HK-2 (cell line): Measurements from ENCODE around the gene ACAP3.
"Not testable (repeated sequence)": the region's sequence is repeated elsewhere in the genome, so short reads cannot be mapped to it uniquely, and the experiment has no call there.

Experiments
- DNase-seq: peaks from one replicate; pipeline ENCODE4 v3.0.0-alpha.2; 2018; ENCODE audit not compliant: unreplicated experiment

Gene ACAP3

GRCh38 chr1:1330366-1331067, 22.8 kb upstream of the ACAP3 start:
- no peak for DNase-seq

- DNase-seq: no peak
These were observed 21.8 kb upstream of the ACAP3 start for GRCh38 chr1:1329304-1330210.

DNA sequence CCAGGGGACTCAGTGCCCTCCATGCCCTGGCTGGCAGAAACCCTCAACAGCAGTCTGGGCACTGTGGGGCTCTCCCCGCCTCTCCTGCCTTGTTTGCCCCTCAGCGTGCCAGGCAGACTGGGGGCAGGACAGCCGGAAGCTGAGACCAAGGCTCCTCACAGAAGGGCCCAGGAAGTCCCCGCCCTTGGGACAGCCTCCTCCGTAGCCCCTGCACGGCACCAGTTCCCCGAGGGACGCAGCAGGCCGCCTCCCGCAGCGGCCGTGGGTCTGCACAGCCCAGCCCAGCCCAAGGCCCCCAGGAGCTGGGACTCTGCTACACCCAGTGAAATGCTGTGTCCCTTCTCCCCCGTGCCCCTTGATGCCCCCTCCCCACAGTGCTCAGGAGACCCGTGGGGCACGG, 20.5 kb upstream of the ACAP3 start:
- DNase-seq: no peak

DNA sequence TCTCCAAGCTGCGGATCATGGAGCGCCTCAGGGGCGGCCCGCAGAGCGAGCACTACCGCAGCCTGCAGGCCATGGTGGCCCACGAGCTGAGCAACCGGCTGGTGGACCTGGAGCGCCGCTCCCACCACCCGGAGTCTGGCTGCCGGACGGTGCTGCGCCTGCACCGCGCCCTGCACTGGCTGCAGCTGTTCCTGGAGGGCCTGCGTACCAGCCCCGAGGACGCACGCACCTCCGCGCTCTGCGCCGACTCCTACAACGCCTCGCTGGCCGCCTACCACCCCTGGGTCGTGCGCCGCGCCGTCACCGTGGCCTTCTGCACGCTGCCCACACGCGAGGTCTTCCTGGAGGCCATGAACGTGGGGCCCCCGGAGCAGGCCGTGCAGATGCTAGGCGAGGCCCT, 19.6 kb upstream of the ACAP3 start:
- DNase-seq: no peak

GRCh38 chr1:1326075-1326605, 18.4 kb upstream of the ACAP3 start:
- no peak for DNase-seq

DNA sequence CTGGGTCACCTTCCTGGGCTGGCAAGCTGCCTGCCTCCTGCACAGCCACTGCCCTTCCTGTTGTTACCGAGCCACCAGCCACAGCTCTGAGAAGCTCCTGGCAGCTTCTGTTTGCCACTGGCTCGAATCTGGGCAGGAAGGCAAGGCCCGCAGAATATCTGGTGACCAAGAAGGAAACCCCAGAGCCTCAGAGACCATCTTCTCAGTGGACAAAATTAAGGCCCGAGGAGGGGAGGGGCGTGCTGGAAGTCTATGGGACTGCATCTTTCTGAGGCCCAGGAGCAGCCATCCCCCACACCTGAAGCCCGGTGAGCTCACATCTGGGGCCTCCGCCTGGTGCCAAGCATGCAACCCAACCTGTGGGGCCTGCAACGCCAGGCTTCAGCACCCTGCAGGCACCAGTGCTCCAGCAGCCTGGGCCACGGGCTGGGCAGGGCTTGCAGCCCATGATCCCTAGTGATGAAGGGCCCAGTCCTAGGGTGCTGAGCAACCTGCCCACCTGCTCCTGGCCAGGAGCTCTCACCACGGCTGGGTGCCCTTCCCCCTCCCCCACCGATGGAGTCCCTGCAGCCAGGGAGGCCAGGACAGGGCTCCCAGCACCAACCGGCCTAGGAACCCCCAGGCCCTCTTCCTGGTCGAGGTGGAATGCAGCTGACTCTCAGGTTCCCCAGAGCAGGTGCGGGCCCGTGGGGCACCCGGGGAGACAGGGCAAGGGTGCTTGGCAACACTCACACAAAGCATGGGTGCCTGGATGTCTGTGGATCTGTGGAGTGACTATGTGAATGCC, 17.8 kb upstream of the ACAP3 start:
- DNase-seq: no peak

DNA sequence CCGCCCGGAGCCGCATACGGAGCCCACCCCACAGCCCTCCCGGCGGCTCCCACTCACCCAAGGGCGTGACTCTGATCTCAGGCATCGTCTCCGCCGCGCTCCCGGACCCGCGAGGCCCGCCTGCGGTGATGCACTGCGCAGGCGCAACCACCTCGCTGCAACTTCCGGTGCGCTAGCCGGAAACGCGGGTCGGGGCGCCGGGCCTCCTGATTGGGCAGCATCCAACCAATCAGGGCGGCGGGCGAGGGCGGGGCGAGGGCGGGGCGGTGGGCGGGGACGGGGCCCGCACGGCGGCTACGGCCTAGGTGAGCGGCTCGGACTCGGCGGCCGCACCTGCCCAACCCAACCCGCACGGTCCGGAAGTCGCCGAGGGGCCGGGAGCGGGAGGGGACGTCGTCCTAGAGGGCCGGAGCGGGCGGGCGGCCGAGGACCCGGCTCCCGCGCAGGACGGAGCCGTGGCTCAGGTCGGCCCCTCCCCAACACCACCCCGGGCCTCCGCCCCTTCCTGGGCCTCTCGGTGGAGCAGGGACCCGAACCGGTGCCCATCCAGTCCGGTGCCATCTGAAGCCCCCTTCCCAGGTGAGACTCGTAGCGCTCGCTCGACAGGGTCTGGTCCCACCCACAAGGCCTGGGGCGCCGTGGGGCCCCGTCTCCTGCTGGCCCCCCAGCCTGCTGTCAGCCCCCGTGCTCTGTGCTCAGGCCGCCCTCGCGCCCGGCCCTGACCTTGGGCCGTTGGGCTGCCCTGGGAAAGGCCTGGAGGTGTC, 17.0 kb upstream of the ACAP3 start, which contains the start of the genes CPTP and INTS11:
TSS of gene CPTP (plus strand) at position 279 of the 764 bp plus-strand sequence. CDS start 2,109 bp downstream, outside the sequence.
TSS of gene INTS11 (minus strand) at position 137 of the 764 bp plus-strand sequence. CDS start at position 85, 52 bp downstream.
- DNase-seq: peak; percentile 97

GRCh38 chr1:1324084-1324523, 16.4 kb upstream of the ACAP3 start:
- no peak for DNase-seq

GRCh38 chr1:1322952-1323351, 15.2 kb upstream of the ACAP3 start:
- no peak for DNase-seq

- no peak for DNase-seq
These were observed 14.7 kb upstream of the ACAP3 start for GRCh38 chr1:1322418-1322817.

GRCh38 chr1:1321477-1321876, 13.7 kb upstream of the ACAP3 start:
- no peak for DNase-seq

DNA sequence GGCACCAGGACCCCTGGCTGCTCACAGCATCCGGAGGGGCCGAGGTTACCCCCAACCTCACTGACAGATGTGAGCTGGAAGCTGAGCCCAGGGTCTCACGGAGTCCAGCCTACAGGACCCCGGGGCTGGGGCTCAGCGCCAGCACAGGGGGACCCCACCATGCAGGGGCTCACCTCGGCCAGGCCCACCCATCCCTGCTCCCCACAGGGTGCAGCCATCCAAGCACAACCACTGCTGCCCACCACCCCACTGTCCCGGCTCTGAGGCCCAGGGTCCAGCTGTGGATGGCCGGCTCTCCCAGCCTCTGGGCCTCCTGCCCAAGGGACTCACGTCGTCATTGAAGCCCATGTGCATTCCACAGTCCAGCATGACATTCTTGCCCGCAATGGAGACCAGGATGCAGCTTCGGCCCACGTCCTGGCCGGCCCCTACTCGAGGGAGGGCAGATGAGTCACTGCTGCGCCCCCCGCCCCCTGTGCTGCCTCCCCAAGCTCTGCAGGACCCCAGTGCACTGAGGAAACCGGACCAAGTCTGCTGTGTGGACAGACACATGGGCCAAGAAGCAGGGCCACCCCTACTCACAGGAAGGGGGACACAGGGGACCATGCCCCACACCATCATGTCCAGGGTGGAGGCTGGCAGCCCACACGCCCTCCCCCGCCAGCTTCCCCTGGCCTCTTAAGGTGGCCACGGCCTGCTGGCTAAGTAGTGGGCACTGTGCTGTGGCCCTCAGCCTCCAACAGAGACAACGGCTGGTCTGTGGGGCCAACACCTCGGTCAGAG, 13.1 kb upstream of the ACAP3 start:
- DNase-seq: no peak

DNA sequence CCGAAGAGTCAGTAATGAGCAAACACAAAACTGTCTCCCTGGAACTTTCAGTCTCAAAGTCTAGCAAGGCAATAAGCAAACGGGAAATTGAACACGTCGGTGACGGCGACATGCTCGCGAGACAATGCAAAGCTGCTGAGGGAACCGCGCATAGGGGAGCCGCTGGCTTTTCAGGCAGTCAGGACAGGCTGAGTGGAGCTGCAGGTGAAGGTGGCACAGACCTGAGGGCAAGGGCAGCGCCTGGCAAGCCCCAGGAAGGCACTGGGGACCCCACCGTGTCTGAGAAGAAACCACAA, 11.9 kb upstream of the ACAP3 start:
- no peak for DNase-seq

DNA sequence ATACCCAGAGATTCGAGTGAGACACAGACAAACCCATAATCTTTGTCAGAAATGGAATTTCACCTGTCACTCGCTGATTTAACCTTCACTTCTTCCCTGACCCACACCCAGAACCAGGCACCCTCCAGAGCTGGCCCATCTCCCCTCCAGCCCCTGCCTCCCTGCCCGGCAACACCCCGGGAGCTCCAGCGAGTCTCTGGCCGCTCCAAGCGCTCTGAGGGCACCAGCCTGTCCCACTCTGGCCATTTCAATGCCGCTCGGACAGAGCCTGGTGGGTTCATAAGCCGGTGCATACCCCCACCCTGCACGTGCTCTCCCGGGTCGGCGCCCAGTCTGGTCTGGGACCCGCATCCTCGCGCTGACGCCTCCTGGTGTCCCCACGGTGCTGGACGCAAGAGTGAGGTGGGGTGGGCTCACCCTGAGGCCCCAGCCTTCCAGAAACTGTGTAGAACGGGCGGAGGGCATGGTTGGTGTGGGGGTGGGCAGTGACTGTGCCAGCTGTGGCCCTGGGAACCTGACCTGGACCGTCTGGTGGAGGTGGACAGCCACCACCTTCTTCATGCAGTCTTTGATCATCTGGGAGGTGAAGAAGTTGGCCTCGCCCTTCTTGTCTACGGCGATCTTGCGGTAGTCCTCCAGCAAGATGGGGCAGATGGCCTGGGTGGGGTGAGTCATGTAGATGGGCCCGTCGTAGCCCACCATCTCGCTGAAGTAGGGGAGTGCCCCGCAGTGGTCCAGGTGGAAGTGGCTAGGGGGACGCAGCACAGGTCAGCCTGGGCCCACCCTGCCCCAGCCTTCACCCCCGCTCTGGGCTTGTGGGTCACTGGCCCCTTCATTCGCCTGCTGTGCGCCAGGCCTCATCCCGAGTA, 11.3 kb upstream of the ACAP3 start:
- no peak for DNase-seq

- peak; percentile 75 for DNase-seq
These were observed 10.5 kb upstream of the ACAP3 start for GRCh38 chr1:1318131-1318652.

DNA sequence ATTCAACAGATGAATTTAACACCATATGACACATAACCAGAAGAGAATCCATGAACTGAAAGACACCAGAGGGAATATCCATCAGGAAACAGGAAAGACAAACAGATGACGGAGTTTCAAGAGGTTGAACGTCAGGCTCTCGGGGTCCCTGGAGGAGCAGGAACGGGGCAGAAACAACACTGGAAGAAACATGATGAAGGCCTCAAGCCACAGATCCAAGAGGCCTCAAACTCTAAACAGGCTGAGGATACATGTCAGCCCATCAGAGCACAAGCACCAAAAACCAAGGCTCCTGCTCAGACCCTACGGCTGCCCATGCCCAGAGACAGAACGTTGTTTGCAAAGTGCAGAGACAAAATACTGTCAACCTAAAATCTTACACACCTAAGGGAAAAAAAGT, 9.7 kb upstream of the ACAP3 start:
- no peak for DNase-seq

DNA sequence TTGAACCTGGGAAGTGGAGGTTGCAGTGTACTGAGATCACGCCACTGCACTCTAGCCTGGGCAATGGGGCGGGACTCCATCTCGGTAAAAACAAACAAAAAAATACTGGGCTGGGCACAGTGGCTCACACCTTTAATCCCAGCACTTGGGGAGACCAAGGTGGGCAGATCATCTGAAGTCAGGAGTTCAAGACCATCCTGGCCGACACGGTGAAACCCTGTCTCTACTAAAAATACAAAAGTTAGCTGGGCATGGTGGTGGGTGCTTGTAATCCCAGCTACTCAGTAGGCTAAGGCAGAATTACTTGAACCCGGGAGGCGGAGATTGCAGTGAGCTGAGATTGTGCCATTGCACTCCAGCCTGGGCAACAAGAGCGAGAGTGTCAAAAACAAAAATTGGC, 8.5 kb upstream of the ACAP3 start:
- DNase-seq: not testable (repeated sequence)

- DNase-seq: no peak
These were observed 7.8 kb upstream of the ACAP3 start for GRCh38 chr1:1315435-1315954.
